D721Med (cell line): ENCODE measurements around the gene FOXK2.
"Not testable (repeated sequence)": the region's sequence is repeated elsewhere in the genome, so short reads cannot be mapped to it uniquely, and the experiment has no call there.

Experiments
- DNase-seq: peaks from one replicate; pipeline ENCODE4 v3.0.0; 2011; ENCODE audit warnings: low spot score; ENCODE audit not compliant: insufficient read length
- FAIRE-seq: peaks from 2 replicates; lab custom pipeline; 2011; peaks lifted over from hg19 to GRCh38; lab: Jason Lieb, UNC
- CTCF ChIP-seq: IDR thresholded peaks from 2 replicates; pipeline ENCODE4 v1.5.1; 2012; ENCODE audit warnings: mild to moderate bottlenecking, control low read depth; ENCODE audit not compliant: insufficient read depth; ENCODE audit errors: missing control alignments

The FOXK2 gene

GRCh38 chr17:82582213-82582612, 62.7 kb downstream of the FOXK2 start:
- no peak for TF ChIP-seq CTCF
- FAIRE-seq (no peak), DNase-seq (no peak)

GRCh38 chr17:82582709-82583108, 63.2 kb downstream of the FOXK2 start:
- FAIRE-seq = no peak
- no peak for TF ChIP-seq CTCF
- DNase-seq = no peak

GRCh38 chr17:82583720-82584234, 64.2 kb downstream of the FOXK2 start:
- no peak for TF ChIP-seq CTCF
- DNase-seq (no peak), FAIRE-seq (no peak)

GRCh38 chr17:82585935-82586575, 66.5 kb downstream of the FOXK2 start:
- DNase-seq, FAIRE-seq: not testable (repeated sequence)

GRCh38 chr17:82586576-82587233, 67.2 kb downstream of the FOXK2 start:
- TF ChIP-seq CTCF = no peak
- FAIRE-seq (no peak), DNase-seq (no peak)

- no peak for FAIRE-seq
- no peak for TF ChIP-seq CTCF
- DNase-seq = no peak
Measured at GRCh38 chr17:82587234-82588086, 67.9 kb downstream of the FOXK2 start.

- FAIRE-seq = no peak
- TF ChIP-seq CTCF = no peak
- DNase-seq = no peak
Measured at GRCh38 chr17:82588266-82589175, 69.0 kb downstream of the FOXK2 start.
